Urothelium cell line (cell line): ENCODE data around the gene VPS13D.
A peak's percentile ranks its signal among the peaks of the same experiment; 100 is the strongest.

ENCODE experiments used
- DNase-seq: peaks from one replicate; pipeline ENCODE4 v3.0.0; 2011; ENCODE audit warnings: low spot score, mixed read lengths
- FAIRE-seq: peaks from 2 replicates; lab custom pipeline; 2011; peaks lifted over from hg19 to GRCh38; lab: Jason Lieb, UNC

Gene VPS13D

GRCh38 chr1:12417389-12417788 lies 187.6 kb downstream of the VPS13D start:
- no peak for FAIRE-seq

GRCh38 chr1:12420171-12420570 lies 190.3 kb downstream of the VPS13D start:
- DNase-seq, result no peak
- FAIRE-seq, result no peak

More at GRCh38 chr1:12417389-12417788, 187.6 kb downstream of the VPS13D start:
- DNase-seq, result no peak

DNA sequence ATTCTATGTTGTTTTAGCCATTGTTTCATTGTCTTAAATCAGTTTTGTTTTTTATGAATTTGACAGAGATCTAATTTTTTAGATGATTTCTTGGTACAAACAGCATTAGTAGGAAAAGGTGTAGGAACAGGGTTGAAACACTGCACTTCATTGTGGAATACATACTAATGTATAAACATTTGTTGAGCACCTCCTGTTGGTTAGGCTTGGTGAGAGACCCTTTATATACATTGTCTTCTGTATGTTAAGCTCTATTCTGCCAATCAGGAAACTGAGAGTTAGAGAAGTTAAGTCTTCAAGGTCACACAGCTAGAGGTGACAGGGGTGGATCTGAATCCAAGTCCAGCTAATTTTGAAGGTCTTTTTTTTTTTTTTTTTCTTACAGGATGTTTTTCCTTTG lies 192.7 kb downstream of the VPS13D start:
- FAIRE-seq, result no peak
- no peak for DNase-seq

DNA sequence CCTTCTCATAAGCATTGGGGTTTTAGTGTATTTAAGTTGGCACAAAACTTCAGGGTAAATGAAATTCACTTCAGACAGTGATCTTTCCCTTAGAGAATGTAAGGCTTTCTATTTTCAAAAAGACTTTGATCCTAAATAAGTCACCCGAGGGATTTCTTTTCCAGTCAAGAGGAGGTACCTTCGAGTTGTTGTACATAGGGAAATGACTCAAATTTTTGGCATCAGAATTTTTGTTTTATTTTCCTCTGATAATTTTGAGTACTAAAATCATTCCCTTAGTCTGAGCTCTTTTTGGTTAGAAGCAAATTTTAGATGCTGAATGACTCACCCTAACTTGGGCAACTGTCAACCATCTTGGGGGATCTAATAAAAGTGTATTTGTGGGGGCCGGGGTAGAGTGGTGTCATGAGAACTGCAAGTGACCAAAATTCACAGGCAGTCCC lies 194.3 kb downstream of the VPS13D start:
- FAIRE-seq (no peak), DNase-seq (no peak)

DNA sequence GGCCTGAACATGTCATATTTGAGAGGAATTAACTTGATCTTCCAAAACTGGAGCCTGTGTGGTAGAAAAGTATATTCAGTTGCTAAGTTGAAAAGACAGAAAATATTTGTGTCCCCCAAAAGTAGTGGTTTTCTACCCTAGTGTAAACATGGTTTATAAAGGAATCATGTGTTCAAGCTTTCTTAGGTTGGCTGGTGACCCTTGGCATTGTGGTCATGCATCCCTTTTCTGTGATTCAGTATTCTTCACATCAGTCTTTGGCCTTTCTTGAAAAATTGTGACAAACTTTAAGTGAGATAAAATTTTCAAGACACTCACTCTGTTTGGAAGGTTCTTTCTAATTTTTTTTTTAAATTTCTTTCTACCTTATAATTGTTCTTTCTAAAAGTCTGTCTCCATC lies 195.0 kb downstream of the VPS13D start:
- FAIRE-seq, result no peak

DNA sequence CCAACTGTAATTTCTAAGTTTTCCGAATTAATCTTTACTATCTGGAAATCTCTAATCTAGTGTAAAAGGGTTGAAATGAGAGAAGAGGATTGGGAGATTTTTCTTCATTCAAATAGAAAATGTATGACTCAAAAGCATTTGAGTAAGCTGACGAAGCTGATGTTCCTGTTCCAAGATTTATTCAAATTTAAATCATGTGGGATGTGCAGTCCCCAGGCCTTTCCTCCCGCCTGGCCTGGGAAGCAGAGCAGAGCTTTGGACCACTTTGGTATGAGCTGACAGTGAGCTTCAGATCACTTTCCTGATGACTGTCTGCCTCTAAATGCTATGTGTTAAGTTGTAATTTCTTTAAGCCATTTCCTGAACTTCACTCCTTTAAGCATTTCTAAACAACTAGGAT lies 196.2 kb downstream of the VPS13D start:
- FAIRE-seq (no peak), DNase-seq (no peak)

More for the DNA sequence above, 195.0 kb downstream of the VPS13D start:
- no peak for DNase-seq

DNA sequence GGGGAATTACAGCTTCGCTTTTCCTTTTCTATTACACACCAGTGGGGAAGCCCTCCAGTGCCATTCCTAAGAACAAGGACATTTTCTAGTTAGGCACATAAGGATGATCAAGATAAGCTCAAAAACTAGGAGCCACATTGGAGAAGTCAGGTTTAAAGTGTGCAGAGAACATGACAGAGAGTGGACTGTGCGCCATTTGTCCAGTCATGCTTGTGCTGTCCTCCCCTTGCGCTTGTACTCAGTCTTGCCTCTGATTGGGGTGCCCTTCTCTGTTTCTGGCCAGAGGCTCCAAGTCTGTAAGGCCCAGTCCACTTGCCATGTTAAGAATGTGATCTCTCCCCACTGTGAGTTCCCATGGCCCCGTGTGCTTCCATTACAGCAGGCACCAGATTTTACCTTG lies 198.5 kb downstream of the VPS13D start:
- DNase-seq, result no peak
- FAIRE-seq, result no peak

- FAIRE-seq (no peak), DNase-seq (no peak)
Observed at GRCh38 chr1:12430525-12430924, 200.7 kb downstream of the VPS13D start.

DNA sequence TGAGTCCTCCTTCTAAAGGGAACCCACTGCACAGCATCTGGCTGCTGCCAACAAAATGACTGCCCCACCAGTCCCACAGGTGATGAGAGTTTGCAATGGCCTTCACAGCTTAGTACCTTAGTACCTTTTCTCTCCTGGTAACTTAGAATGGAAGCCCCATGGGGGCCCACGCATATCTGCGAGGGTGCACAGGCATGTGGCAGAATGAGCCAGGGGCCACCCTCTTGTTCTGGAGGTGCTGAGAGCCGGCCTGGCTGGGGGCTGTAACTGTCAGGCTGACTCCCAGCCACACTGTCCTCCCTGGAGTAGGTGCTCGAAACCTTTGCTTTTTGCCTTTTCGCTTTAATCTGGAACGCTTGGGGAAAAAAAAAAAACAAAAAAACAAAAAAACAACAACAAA lies 203.1 kb downstream of the VPS13D start:
- no peak for FAIRE-seq
- no peak for DNase-seq

DNA sequence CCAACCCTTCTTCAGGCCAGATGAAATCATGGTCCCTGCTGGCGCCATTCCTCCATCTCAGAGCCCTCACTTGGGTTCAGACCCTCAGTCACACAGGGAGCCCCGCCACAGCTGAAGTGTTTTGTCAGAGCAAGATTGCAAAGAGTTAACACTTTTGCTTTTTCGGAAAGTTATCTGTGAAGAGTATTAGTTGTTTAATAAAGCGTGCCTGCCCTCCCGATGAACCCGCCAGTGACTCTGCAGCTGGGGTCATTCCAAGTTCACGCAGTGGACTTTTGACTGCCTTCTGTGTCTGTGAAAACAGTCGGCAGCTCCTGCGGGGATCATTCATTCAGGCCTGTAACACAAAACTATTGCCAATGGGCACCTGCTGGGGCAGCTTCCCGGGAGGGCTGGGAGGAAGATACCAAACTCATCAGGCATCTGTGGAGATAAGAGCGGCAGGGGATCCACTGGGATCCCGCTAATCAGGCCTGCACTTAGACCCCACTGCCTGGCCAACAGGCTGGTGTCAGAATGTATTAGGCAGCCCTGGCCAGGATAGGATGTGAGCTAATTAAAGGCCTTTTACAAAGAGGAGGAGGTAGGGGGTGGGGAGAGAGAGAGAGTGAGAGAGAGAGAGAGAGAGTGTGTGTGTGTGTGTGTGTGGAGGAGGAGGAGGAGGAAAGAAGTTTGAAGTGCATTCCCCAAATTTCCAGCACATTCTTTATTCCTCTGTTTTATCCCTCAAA lies 203.7 kb downstream of the VPS13D start:
- no peak for DNase-seq
- no peak for FAIRE-seq

GRCh38 chr1:12434174-12434573 lies 204.3 kb downstream of the VPS13D start:
- no peak for FAIRE-seq

GRCh38 chr1:12434686-12435085 lies 204.9 kb downstream of the VPS13D start:
- FAIRE-seq (no peak), DNase-seq (no peak)

More at GRCh38 chr1:12434174-12434573, 204.3 kb downstream of the VPS13D start:
- DNase-seq, result peak; percentile 38

- DNase-seq (no peak), FAIRE-seq (no peak)
Observed at GRCh38 chr1:12435639-12436344, 206.0 kb downstream of the VPS13D start.

GRCh38 chr1:12436345-12436658 lies 206.5 kb downstream of the VPS13D start:
- DNase-seq, result no peak
- no peak for FAIRE-seq

GRCh38 chr1:12436817-12437599 lies 207.2 kb downstream of the VPS13D start:
- FAIRE-seq, result no peak
- DNase-seq, result no peak

DNA sequence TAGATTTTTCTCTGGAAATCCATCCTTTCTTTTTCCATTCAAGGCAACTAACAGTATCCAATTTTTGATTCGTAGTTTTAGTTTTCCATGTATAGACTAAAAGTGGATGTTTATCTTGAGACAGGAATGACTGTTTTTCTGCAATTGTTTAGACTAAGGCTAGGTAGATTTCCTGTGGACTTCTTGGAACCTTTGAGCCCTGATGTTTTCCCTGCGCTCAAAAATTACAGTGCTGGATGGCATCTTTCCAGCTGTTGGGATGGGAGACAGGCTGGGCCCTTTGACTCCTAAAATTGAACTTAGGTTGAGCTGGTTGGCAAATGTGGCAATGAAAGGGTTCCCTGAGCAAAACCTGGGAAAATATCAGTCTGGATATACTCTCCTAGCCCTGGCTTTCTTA lies 207.8 kb downstream of the VPS13D start:
- no peak for FAIRE-seq
- no peak for DNase-seq

GRCh38 chr1:12438349-12438924 lies 208.6 kb downstream of the VPS13D start:
- no peak for DNase-seq
- no peak for FAIRE-seq

DNA sequence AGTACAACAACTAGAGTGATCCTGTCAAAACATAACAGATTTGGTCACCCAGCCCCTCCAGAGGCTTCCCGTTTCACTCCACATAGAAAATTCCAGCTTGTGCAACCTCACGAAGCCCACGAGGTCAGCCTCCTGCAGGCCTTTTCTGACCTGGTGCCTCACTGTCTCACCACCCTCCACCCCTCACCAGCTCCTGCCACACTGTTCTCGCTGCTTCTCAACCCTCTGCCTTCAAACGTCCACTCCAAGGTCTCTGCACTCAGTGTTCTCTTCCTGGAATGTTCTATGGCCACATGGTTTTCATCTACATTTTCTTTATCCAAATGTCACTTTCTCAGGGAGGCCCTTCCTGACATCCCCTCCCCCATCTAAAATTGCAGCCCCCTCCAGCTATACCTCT lies 209.2 kb downstream of the VPS13D start:
- DNase-seq (no peak), FAIRE-seq (no peak)

GRCh38 chr1:12441414-12442105 lies 211.7 kb downstream of the VPS13D start:
- no peak for FAIRE-seq
- DNase-seq, result no peak

DNA sequence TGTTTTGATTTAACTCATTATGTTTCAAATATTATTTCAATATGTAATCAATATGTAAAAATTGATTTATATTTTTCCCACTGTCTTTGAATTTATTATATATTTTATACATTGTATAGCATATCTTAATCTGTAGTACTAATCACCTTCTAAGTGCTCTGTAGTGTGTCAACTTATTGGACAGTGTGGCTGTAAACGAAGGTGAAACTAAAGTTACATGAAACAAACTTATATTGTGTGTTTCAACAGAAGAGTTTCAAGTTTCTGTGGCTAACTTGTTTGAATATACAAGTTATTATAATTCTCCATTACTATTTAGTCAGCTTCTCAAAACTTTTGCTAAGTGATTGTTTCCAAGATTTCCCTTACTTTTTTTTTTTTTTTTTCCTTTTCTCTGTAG lies 212.4 kb downstream of the VPS13D start:
- DNase-seq (no peak), FAIRE-seq (no peak)

DNA sequence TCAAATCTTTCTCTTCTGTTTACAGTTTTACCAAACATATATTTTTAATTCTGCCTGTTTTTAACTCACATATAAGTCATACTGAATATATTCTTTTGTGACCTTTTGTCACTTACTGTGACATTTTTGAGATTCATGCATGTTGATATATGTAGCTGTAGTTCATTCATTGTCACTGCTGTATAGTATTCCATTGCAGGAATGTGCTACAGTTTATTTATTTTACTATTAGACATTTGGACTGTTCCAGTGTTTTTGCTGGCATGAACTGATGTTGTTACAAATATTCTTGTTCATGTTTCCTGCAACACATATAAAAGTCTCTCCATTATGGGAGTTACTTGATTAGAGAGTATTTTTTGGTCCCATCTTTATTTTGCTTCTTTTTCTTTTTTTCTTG lies 213.3 kb downstream of the VPS13D start:
- no peak for FAIRE-seq
- no peak for DNase-seq
